AG09309 (cell line): Measurements from ENCODE around the gene PLD3.

ENCODE experiments used
- DNase-seq: peaks from one replicate; pipeline ENCODE4 v3.0.0-alpha.2; 2010; ENCODE audit warnings: low read depth
- H3K4me3 ChIP-seq: 2 replicates; pipeline ENCODE4 v1.5.1; 2011; ENCODE audit warnings: mild to moderate bottlenecking, low read depth, low read length, moderate library complexity; ENCODE audit not compliant: control insufficient read depth
- CTCF ChIP-seq: IDR thresholded peaks from 2 replicates; pipeline ENCODE4 v1.5.1; 2011; ENCODE audit warnings: mild to moderate bottlenecking, low read depth, low read length, inconsistent platforms; ENCODE audit not compliant: insufficient read depth, control insufficient read depth; ENCODE audit errors: missing control alignments

PLD3 gene

GRCh38 chr19:40321076-40321475 lies 27.4 kb upstream of the PLD3 start:
- no peak for TF ChIP-seq CTCF
- no peak overlapping the region for H3K4me3 ChIP-seq
- DNase-seq: no peak

- DNase-seq: no peak
- no peak overlapping the region for H3K4me3 ChIP-seq
- TF ChIP-seq CTCF: no peak
Observed at GRCh38 chr19:40321566-40322270, 26.8 kb upstream of the PLD3 start.

- no peak for DNase-seq
- no peak for TF ChIP-seq CTCF
- H3K4me3 ChIP-seq: no peak overlapping the region
Observed at GRCh38 chr19:40322271-40322610, 26.3 kb upstream of the PLD3 start.

- no peak overlapping the region for H3K4me3 ChIP-seq
Observed at GRCh38 chr19:40322951-40323615, 25.4 kb upstream of the PLD3 start.

GRCh38 chr19:40323705-40324104 lies 24.8 kb upstream of the PLD3 start:
- no peak for DNase-seq
- TF ChIP-seq CTCF: no peak
- H3K4me3 ChIP-seq: no peak overlapping the region

More at GRCh38 chr19:40322951-40323615, 25.4 kb upstream of the PLD3 start:
- TF ChIP-seq CTCF: no peak
- no peak for DNase-seq

- DNase-seq: no peak
- H3K4me3 ChIP-seq: no peak overlapping the region
- TF ChIP-seq CTCF: no peak
Observed at GRCh38 chr19:40326201-40326600, 22.3 kb upstream of the PLD3 start.
